Measurements from ENCODE around the gene CALML5. TPM values are rescaled to one million over a fixed set of nuclear protein-coding genes. Genes with fewer than 3 reads are reported as not detected.
A peak's percentile ranks its signal among the peaks of the same experiment; 100 is the strongest.

CALML5 gene
- total RNA-seq, 1 donor from 2014 or later: not detected

GRCh38 chr10:5536486-5537081 is 37.2 kb upstream of the CALML5 start:
- Histone ChIP-seq H3K4me1 (peaks cover 11% of the 10 kb centered on the region), H3K27ac (replicated peaks) (no peak overlapping the region), H3K27me3 (ENCODE audit: low read depth) (no peaks in the 10 kb centered on the region), H3K36me3 (no peaks in the 10 kb centered on the region), H3K4me3 (no peak overlapping the region), H3K9me3 (replicated peaks) (peaks cover 6% of the 10 kb centered on the region)
- TF ChIP-seq CTCF (IDR thresholded peaks at IDR 0.05; ENCODE audit: borderline replicate concordance): no peak
- intact Hi-C loops (cut with micrococcal nuclease): no loop called here
- DNase-seq: no peak

GRCh38 chr10:5534880-5535856 is 35.8 kb upstream of the CALML5 start:
- Histone ChIP-seq H3K4me3 (no peak overlapping the region), H3K9me3 (replicated peaks) (no peaks in the 10 kb centered on the region), H3K4me1 (peaks cover 11% of the 10 kb centered on the region), H3K27me3 (ENCODE audit: low read depth) (no peaks in the 10 kb centered on the region), H3K36me3 (no peaks in the 10 kb centered on the region), H3K27ac (replicated peaks) (peak overlapping the region; percentile 72)
- DNase-seq: no peak
- intact Hi-C loops (cut with micrococcal nuclease): no loop called here
- no peak for TF ChIP-seq CTCF (IDR thresholded peaks at IDR 0.05; ENCODE audit: borderline replicate concordance)

GRCh38 chr10:5534051-5534821 is 34.9 kb upstream of the CALML5 start:
- intact Hi-C loops (cut with micrococcal nuclease): no loop called here
- H3K36me3 ChIP-seq: no peaks in the 10 kb centered on the region
- H3K27me3 ChIP-seq (ENCODE audit: low read depth): no peaks in the 10 kb centered on the region
- no peaks in the 10 kb centered on the region for H3K9me3 ChIP-seq (replicated peaks)
- peak overlapping the region; percentile 72 for H3K27ac ChIP-seq (replicated peaks)
- peaks cover 11% of the 10 kb centered on the region for H3K4me1 ChIP-seq
- H3K4me3 ChIP-seq: no peak overlapping the region
- TF ChIP-seq CTCF (IDR thresholded peaks at IDR 0.05; ENCODE audit: borderline replicate concordance): no peak
- DNase-seq: no peak

- no peaks in the 10 kb centered on the region for H3K27me3 ChIP-seq (ENCODE audit: low read depth)
Measured at GRCh38 chr10:5533098-5533731, 33.8 kb upstream of the CALML5 start.

More at GRCh38 chr10:5533098-5533731, 33.8 kb upstream of the CALML5 start:
- no peak for TF ChIP-seq CTCF (IDR thresholded peaks at IDR 0.05; ENCODE audit: borderline replicate concordance)
- Histone ChIP-seq H3K4me3 (no peak overlapping the region), H3K4me1 (peaks cover 11% of the 10 kb centered on the region), H3K9me3 (replicated peaks) (no peaks in the 10 kb centered on the region), H3K36me3 (no peaks in the 10 kb centered on the region), H3K27ac (replicated peaks) (no peak overlapping the region)
- DNase-seq: no peak
- intact Hi-C loops (cut with micrococcal nuclease): no loop called here

Measured in left ventricle myocardium inferior (tissue), 1 donor.